Stomach (tissue), 4 donors: ENCODE results near the gene C1orf141.

Experiments
- POLR2AphosphoS5 ChIP-seq, 3 donors: sonication (generic); formaldehyde crosslinking; IDR thresholded peaks; one replicate each; pipeline ENCODE4 v1.6.1; 2016; ENCODE audit warnings: antibody characterized with exemption in 3 of 3
- TF ChIP-seq, protein P1 (sequence below), 7 experiments: fragments of 450-650 bp in 4 of 7; fragments of 200-600 bp in 3 of 7; sonication (generic) in 3 of 7; IDR thresholded peaks; one replicate each; pipeline ENCODE4 v1.5.1; 2016 to 2019; ENCODE audit warnings: antibody characterized with exemption in 7 of 7, control low read depth in 2 of 7, mild to moderate bottlenecking in 1 of 7

DNA sequence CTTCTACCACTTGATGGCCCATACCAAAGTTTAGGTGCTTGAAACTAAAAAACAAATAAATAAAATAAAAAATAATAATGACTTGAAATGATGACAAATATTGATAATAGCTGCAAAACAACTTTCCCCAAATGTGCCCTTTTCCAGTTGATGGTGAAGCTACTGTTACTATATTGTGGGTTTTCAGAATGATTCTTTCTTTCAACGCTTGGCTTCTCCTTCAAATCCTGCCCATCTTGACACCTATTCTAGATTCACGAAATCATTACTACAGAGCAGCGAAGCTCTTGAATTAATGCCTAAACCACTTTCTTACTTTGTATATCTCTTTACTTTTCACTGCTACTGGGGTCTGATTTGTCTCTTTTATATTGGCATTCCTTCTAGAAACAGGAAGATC, 9.2 kb upstream of the C1orf141 start:
- TF ChIP-seq POLR2AphosphoS5 (IDR thresholded peaks at IDR 0.05): no peak
- TF ChIP-seq, protein P1, sequence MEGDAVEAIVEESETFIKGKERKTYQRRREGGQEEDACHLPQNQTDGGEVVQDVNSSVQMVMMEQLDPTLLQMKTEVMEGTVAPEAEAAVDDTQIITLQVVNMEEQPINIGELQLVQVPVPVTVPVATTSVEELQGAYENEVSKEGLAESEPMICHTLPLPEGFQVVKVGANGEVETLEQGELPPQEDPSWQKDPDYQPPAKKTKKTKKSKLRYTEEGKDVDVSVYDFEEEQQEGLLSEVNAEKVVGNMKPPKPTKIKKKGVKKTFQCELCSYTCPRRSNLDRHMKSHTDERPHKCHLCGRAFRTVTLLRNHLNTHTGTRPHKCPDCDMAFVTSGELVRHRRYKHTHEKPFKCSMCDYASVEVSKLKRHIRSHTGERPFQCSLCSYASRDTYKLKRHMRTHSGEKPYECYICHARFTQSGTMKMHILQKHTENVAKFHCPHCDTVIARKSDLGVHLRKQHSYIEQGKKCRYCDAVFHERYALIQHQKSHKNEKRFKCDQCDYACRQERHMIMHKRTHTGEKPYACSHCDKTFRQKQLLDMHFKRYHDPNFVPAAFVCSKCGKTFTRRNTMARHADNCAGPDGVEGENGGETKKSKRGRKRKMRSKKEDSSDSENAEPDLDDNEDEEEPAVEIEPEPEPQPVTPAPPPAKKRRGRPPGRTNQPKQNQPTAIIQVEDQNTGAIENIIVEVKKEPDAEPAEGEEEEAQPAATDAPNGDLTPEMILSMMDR (IDR thresholded peaks at IDR 0.05): no peak
